GM12878 (cell line): ENCODE results near the gene SHISA6. TPM values are rescaled to one million over a fixed set of nuclear protein-coding genes. Genes with fewer than 3 reads are reported as not detected.

ENCODE experiments used
- ATAC-seq: fragments of 200-7000 bp; cut with Tn5 transposase; 3 replicates; pipeline ENCODE4 v1.9.1; 2020; ENCODE audit warnings: mild to moderate bottlenecking, moderate library complexity
- BruUV-seq: library from RNA; stranded (reverse); fragments of 400-500 nt; replicated peaks from 2 replicates; lab custom pipeline; 2021; lab: Mats Ljungman, UMichigan
- CTCF ChIA-PET: fragments of 300-600 bp; sonication (Branson Sonifier 250); formaldehyde crosslinking; extraction: SDS; loops from one replicate; lab custom pipeline; 2021; ENCODE audit warnings: inconsistent platforms; lab: Yijun Ruan, JAX
- POLR2A ChIA-PET: fragments of 350-600 bp; formaldehyde crosslinking; extraction: SDS; loops from one replicate; lab custom pipeline; 2021; ENCODE audit warnings: inconsistent platforms; lab: Charles Lee
- RAD21 ChIA-PET: fragments of 300-600 bp; sonication (Branson Sonifier 250); formaldehyde crosslinking; loops from one replicate; lab custom pipeline; 2023; ENCODE audit warnings: antibody characterized with exemption; ENCODE audit not compliant: unreplicated experiment; lab: Charles Lee
- SMC1A ChIA-PET: fragments of 300-600 bp; sonication (Branson Sonifier 250); formaldehyde crosslinking; loops from one replicate; lab custom pipeline; 2023; ENCODE audit not compliant: unreplicated experiment, uncharacterized antibody; lab: Charles Lee
- DNase-seq: peaks from one replicate; pipeline ENCODE4 v3.0.0-alpha.2; 2011; ENCODE audit warnings: low read depth, low spot score
- FAIRE-seq: peaks from 3 replicates; lab custom pipeline; 2011; peaks lifted over from hg19 to GRCh38; lab: Jason Lieb, UNC
- H2AFZ ChIP-seq: 2 replicates; pipeline ENCODE4 v1.6.0; 2011; ENCODE audit warnings: low read depth, low read length, control low read depth; ENCODE audit not compliant: control insufficient read depth
- H3K27ac ChIP-seq: 2 replicates; pipeline ENCODE4 v1.5.1; 2011; ENCODE audit warnings: control low read depth; ENCODE audit not compliant: control insufficient read depth, insufficient read depth
- H3K27me3 ChIP-seq, 2 experiments: replicated peaks in 1 of 2; 2 replicates each; pipeline versions ENCODE4 v1.6.0 to v1.6.1; 2011; ENCODE audit warnings: low read length in 1 of 2; ENCODE audit not compliant: control insufficient read depth in 2 of 2, insufficient read depth in 2 of 2
- H3K36me3 ChIP-seq, 2 experiments: 2 replicates each; pipeline ENCODE4 v1.5.1; 2011; ENCODE audit warnings: low read length in 1 of 2; ENCODE audit not compliant: control insufficient read depth in 2 of 2, insufficient read depth in 2 of 2
- H3K4me1 ChIP-seq: 2 replicates; pipeline ENCODE4 v1.6.1; 2011; ENCODE audit warnings: mild to moderate bottlenecking, low read length, moderate library complexity, mixed read lengths; ENCODE audit not compliant: control insufficient read depth, insufficient read depth
- H3K4me2 ChIP-seq: 2 replicates; pipeline ENCODE4 v1.6.0; 2011; ENCODE audit warnings: control low read depth; ENCODE audit not compliant: control insufficient read depth, insufficient read depth
- H3K4me3 ChIP-seq: fragments of 200-600 bp; sonication (generic); 2 replicates; pipeline ENCODE4 v1.5.1; 2016
- H3K79me2 ChIP-seq: 2 replicates; pipeline ENCODE4 v1.6.0; 2011; ENCODE audit warnings: low read length; ENCODE audit not compliant: control insufficient read depth, insufficient read depth
- H3K9ac ChIP-seq: 2 replicates; pipeline ENCODE4 v1.8.0; 2011; ENCODE audit warnings: low read length, control low read depth, mixed read lengths; ENCODE audit not compliant: control insufficient read depth, insufficient read depth
- H3K9me3 ChIP-seq: replicated peaks from 3 replicates; pipeline ENCODE4 v1.5.1; 2011; ENCODE audit warnings: mild to moderate bottlenecking, low read length; ENCODE audit not compliant: control insufficient read depth, insufficient read depth
- H4K20me1 ChIP-seq: 2 replicates; pipeline ENCODE4 v1.6.0; 2011; ENCODE audit not compliant: control insufficient read depth, insufficient read depth
- CHD4 ChIP-seq: fragments of 200-600 bp; sonication (generic); IDR thresholded peaks from 2 replicates; pipeline ENCODE4 v1.6.1; 2016; ENCODE audit warnings: mild to moderate bottlenecking
- NBN ChIP-seq: fragments of 450-650 bp; IDR thresholded peaks from 2 replicates; pipeline ENCODE4 v1.6.1; 2016
- NR2C2 ChIP-seq: IDR thresholded peaks from 2 replicates; pipeline ENCODE4 v1.6.1; 2011; ENCODE audit warnings: borderline replicate concordance, low read depth; ENCODE audit not compliant: control insufficient read depth, insufficient read length
- POLR2A ChIP-seq: IDR thresholded peaks from 2 replicates; pipeline ENCODE4 v1.6.1; 2011; ENCODE audit warnings: low read depth, mild to moderate bottlenecking, low read length
- RELA ChIP-seq: fragments of 450-650 bp; IDR thresholded peaks from 2 replicates; pipeline ENCODE4 v1.8.0; 2014; ENCODE audit warnings: borderline replicate concordance; ENCODE audit not compliant: partially characterized antibody
- RUNX3 ChIP-seq: IDR thresholded peaks from 2 replicates; pipeline ENCODE4 v1.6.1; 2012; ENCODE audit warnings: low read length, inconsistent platforms
- TBL1XR1 ChIP-seq: IDR thresholded peaks from 2 replicates; pipeline ENCODE4 v1.6.1; 2012; ENCODE audit warnings: low read depth, low read length, improper control_type of control experiment
- TCF3 ChIP-seq: IDR thresholded peaks from 2 replicates; pipeline ENCODE4 v1.6.1; 2012; ENCODE audit warnings: low read depth, mild to moderate bottlenecking, low read length, borderline replicate concordance; ENCODE audit not compliant: insufficient read depth
- ZNF207 ChIP-seq: fragments of 450-650 bp; IDR thresholded peaks from 2 replicates; pipeline ENCODE4 v1.6.1; 2014; ENCODE audit warnings: antibody characterized with exemption, mild to moderate bottlenecking, borderline replicate concordance
- ZSCAN29 ChIP-seq: fragments of 450-650 bp; IDR thresholded peaks from 2 replicates; pipeline ENCODE4 v1.6.1; 2017; ENCODE audit warnings: mild to moderate bottlenecking, moderate library complexity
- WGBS: methylation state at CpG from one replicate; pipeline ENCODE4 v1.1.6; 2016; ENCODE audit warnings: low lambda C conversion rate; ENCODE audit not compliant: insufficient replicate concordance, insufficient coverage; ENCODE audit errors: missing lambda C conversion rate; 5-methylcytosine and 5-hydroxymethylcytosine counted together
- in situ Hi-C: fragments of 300-500 bp; cut with MboI; formaldehyde crosslinking; loops from 9 replicates; pipeline ENCODE4 v1.14.3; 2018; ENCODE audit warnings: mixed read lengths
- intact Hi-C: fragments of 100-400 bp; cut with micrococcal nuclease; formaldehyde crosslinking; loops from one replicate; pipeline ENCODE4 v1.14.2; 2022; ENCODE audit not compliant: unreplicated experiment
- polyA plus RNA-seq, 11 experiments: library from polyadenylated mRNA; depleted of rRNA in 4 of 11; unstranded in 6 of 11; stranded (reverse) in 5 of 11; fragments of >200 nt; fragmentation: Nextera tagmentation in 4 of 11; fragmentation: Illumina TruSeq in 1 of 11; extraction: Ambion mirVana in 4 of 11; extraction: Trizol in 1 of 11; gene quantifications; 1 replicate in 1 of 11; 2 replicates in 10 of 11; pipeline versions ENCODE4 v1.2.1 to v1.2.3, GENCODE V29; 2011 to 2016; ENCODE audit warnings: inconsistent platforms in 2 of 11, missing spikeins in 2 of 11, low read depth in 1 of 11
- total RNA-seq, 4 experiments: library from RNA; depleted of rRNA in 3 of 4; stranded (reverse); fragments of >200 nt in 3 of 4; fragmentation: Illumina TruSeq in 1 of 4; extraction: Trizol in 1 of 4; gene quantifications; 2 replicates each; pipeline versions ENCODE4 v1.2.1 to v1.2.3, GENCODE V29; 2013 to 2021
- TF ChIP-seq, protein P1 (sequence below): fragments of 450-650 bp; IDR thresholded peaks from 2 replicates; pipeline ENCODE4 v1.6.1; 2018; ENCODE audit warnings: mild to moderate bottlenecking, low read depth, moderate library complexity; ENCODE audit not compliant: partially characterized antibody
- TF ChIP-seq, protein P2 (sequence below): IDR thresholded peaks from 2 replicates; pipeline ENCODE4 v1.6.1; 2012; ENCODE audit warnings: low read depth, low read length, improper control_type of control experiment
- TF ChIP-seq, protein P3 (sequence below): IDR thresholded peaks from 2 replicates; pipeline ENCODE4 v1.6.1; 2012; ENCODE audit warnings: low read length, inconsistent platforms

Gene SHISA6
- total and polyA plus RNA-seq, 10 of the 15 experiments (the other 5 are each of a cell fraction or from before 2014, with no cell fraction given): not detected

DNA sequence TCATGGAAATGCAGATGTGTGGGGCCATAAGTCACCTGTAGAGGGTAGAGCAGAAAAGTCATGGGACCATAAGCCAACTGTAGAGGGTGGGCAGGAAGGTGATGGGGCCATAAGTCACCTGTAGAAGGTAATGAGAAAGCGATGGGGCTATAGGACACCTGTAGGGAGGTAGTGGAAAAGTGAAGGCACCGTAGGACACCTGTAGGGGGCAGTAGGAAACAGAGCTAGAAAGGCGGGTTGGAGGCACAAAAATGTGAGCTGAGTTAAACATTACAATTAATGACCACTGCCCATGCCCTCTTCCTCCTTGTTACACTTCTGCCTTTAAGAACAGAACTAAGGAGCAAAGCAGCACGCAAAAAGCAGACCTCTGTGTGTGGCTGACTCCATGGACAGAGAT lies 150.1 kb downstream of the SHISA6 start:
- FAIRE-seq: no peak

More for the DNA sequence above, 150.1 kb downstream of the SHISA6 start:
- RAD21 ChIA-PET: no interaction called here
- in situ Hi-C loops (no loop called here), intact Hi-C loops (no loop called here)
- H3K4me1 ChIP-seq: no peaks in the 10 kb centered on the region
- no peaks in the 10 kb centered on the region for H4K20me1 ChIP-seq
- H3K36me3 ChIP-seq: no peaks in the 10 kb centered on the region
- CTCF ChIA-PET: no interaction called here
- no peak overlapping the region for H2AFZ ChIP-seq
- WGBS: 6% methylated on average over 4 of the region's 4 CpGs
- no peaks in the 10 kb centered on the region for H3K27me3 ChIP-seq
- TF ChIP-seq NBN (no peak), POLR2A (no peak), NR2C2 (no peak), RUNX3 (no peak), ZSCAN29 (no peak), RELA (no peak), TCF3 (no peak), CHD4 (no peak), ZNF207 (no peak), TBL1XR1 (no peak)
- TF ChIP-seq, protein P1, sequence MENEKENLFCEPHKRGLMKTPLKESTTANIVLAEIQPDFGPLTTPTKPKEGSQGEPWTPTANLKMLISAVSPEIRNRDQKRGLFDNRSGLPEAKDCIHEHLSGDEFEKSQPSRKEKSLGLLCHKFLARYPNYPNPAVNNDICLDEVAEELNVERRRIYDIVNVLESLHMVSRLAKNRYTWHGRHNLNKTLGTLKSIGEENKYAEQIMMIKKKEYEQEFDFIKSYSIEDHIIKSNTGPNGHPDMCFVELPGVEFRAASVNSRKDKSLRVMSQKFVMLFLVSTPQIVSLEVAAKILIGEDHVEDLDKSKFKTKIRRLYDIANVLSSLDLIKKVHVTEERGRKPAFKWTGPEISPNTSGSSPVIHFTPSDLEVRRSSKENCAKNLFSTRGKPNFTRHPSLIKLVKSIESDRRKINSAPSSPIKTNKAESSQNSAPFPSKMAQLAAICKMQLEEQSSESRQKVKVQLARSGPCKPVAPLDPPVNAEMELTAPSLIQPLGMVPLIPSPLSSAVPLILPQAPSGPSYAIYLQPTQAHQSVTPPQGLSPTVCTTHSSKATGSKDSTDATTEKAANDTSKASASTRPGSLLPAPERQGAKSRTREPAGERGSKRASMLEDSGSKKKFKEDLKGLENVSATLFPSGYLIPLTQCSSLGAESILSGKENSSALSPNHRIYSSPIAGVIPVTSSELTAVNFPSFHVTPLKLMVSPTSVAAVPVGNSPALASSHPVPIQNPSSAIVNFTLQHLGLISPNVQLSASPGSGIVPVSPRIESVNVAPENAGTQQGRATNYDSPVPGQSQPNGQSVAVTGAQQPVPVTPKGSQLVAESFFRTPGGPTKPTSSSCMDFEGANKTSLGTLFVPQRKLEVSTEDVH: no peak
- TF ChIP-seq, protein P2, sequence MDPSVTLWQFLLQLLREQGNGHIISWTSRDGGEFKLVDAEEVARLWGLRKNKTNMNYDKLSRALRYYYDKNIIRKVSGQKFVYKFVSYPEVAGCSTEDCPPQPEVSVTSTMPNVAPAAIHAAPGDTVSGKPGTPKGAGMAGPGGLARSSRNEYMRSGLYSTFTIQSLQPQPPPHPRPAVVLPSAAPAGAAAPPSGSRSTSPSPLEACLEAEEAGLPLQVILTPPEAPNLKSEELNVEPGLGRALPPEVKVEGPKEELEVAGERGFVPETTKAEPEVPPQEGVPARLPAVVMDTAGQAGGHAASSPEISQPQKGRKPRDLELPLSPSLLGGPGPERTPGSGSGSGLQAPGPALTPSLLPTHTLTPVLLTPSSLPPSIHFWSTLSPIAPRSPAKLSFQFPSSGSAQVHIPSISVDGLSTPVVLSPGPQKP: no peak
- TF ChIP-seq, protein P3, sequence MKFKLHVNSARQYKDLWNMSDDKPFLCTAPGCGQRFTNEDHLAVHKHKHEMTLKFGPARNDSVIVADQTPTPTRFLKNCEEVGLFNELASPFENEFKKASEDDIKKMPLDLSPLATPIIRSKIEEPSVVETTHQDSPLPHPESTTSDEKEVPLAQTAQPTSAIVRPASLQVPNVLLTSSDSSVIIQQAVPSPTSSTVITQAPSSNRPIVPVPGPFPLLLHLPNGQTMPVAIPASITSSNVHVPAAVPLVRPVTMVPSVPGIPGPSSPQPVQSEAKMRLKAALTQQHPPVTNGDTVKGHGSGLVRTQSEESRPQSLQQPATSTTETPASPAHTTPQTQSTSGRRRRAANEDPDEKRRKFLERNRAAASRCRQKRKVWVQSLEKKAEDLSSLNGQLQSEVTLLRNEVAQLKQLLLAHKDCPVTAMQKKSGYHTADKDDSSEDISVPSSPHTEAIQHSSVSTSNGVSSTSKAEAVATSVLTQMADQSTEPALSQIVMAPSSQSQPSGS: no peak
- no peak overlapping the region for H3K4me2 ChIP-seq
- DNase-seq: no peak
- BruUV-seq: no TSS peak
- SMC1A ChIA-PET: no interaction called here
- H3K27ac ChIP-seq: no peak overlapping the region
- no peaks in the 10 kb centered on the region; the same call in 2 of the 3 replicates for H3K9me3 ChIP-seq
- H3K79me2 ChIP-seq: no peaks in the 10 kb centered on the region
- no peak for ATAC-seq
- H3K4me3 ChIP-seq: no peak overlapping the region
- POLR2A ChIA-PET: no interaction called here
- no peak overlapping the region for H3K9ac ChIP-seq
